Stimulated activated CD4-positive, alpha-beta T cell treated with anti-CD3 and anti-CD28 coated beads, Interleukin-2, amount 100 ng/mL, for 4 hours (primary cell): ENCODE results near the gene CDC42BPG.
"Not testable (repeated sequence)": the region's sequence is repeated elsewhere in the genome, so short reads cannot be mapped to it uniquely, and the experiment has no call there.

Experiments used
- DNase-seq: peaks from one replicate; pipeline ENCODE4 v3.0.0-alpha.2; 2020; ENCODE audit warnings: low read depth

The CDC42BPG gene

DNA sequence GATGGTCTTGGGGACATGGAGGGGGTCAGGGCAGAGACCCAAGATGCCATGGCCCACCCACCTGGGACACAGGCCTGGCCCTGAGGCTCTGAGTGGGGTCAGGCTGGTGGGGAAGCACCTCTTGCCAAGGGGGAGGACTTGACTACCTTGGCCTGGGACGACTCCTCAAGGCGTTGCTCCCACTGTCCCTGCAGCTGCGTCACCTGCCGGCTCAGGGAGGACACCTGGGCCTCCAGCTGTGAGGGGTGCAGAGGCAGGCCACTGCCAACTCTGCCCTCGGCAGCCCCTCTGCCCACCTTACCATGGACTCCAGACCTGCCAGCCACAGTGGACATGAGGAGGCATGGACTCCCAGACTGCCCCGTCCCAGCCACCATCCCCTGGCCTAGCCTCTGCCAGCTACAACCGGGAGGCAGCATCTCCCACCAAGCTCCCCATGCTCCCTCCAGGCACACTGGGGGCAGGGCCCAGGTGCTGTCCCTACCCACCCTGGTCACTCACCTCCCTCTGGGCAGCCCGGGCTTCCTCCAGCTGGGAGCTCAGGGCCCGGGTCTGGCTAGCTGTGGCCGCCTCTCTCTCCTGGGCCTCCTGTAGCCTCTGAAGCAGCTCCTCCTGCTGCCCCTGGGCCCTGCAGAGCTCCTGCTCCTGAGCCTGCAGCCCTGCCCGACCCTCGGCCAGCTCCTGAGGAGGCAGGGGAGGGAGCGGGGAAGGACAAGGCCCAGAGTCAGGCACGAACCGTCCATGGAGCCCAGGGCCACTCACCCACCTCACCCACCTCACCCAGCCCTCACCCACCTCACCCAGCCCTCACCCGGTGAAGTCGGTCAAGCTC lies 8.6 kb downstream of the CDC42BPG start:
- DNase-seq, result no peak

DNA sequence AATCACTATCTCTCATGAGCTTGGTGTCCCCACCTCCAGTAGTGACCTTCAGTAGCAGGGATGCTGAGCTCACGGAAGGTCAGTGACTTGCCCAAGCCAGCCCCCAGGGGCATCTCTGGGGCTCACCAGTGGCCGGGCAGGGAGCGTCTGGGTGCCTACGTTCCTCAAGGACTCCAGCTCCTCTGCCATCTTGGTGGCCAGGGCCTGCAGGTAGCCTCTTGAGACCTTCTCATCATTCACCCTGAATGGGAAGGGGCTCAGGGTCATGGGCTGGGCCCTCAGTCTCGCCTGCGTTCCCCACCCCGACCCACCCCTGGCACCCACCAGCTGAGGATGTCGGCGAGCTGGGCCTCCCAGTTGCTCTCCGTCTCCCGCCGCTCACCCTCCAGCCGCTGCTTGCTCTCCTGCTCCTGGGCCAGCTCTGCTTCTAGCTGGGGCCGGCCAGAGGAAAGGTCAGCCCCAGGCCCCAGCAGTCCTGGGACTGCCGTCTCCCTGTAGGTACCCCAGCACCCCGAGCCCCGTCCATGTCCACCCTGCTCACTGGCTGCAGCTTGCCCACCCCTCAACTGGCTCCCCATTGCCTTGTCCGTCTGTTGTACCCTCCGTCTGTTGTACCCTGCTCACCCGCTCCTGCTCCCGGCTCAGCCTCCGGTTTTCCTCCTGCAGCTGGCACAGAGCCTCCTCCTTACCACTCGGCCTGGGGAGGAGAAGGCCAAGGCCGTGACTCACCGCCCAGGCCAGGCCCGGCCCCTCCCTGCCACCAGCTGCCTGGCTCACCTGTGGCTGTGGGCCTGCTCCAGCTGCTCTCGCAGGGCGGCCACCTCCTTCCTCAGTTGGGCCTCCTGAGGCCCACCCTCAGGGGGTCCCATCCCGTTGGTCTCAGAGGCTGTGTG lies 9.5 kb downstream of the CDC42BPG start:
- no peak for DNase-seq

DNA sequence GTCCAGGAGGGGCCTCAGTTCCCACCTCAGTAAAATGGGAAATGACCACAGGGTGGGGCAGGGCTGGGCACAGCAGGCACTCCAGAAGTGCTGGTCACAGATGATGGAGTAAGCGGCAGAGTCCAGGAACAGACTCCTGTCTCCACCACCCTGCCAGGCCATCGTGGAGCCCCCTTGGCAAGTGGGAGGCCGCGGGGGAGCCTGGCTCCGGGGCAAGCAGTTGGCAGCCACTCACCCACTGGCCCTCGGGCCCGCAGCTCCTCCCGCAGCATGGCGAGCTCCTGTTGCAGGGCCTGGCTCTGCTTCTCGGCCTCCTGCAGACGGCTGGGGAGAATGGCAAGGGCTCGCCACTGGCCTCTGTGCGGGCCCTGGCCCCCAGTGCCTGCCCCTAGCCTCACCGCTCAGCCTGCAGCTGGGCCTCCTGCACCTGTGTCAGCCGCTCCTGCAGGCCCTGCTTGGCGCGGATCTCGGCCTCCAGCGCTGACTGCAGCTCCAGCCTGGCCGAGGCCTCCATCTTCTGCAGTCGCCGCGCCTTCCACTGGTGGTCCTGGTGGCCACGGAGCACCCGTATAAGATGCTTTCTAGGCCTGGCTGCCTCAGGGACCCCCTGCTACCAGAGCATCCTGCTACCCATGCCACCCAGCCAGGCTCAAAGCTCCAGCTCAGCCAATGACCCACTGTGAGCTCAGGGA lies 10.3 kb downstream of the CDC42BPG start:
- DNase-seq, result no peak

GRCh38 chr11:64833509-64833908 lies 10.9 kb downstream of the CDC42BPG start:
- no peak for DNase-seq

- DNase-seq, result no peak
These were observed 11.3 kb downstream of the CDC42BPG start for GRCh38 chr11:64833198-64833502.

- no peak for DNase-seq
These were observed 11.8 kb downstream of the CDC42BPG start for GRCh38 chr11:64832467-64833197.

GRCh38 chr11:64831411-64831891 lies 13.0 kb downstream of the CDC42BPG start:
- DNase-seq, result no peak

GRCh38 chr11:64829536-64830251 lies 14.8 kb downstream of the CDC42BPG start:
- no peak for DNase-seq

DNA sequence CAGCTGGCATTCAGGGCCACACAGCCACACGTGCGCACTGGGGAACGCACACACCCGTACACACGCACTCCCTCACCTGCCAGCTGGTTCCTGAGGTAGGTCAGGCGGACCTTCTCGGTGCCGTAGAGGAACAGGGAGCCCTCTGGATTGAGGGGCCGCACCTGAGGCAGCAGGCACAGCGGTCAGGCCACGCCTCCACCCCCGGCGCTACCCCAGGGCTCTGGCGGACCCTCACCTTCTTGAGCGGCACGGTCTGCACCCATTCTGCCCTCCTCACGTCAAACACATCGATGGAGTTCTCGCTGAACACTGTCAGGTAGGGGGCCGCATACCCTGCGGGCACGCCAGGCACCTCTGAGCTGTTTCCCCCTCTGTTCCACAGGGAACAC lies 17.0 kb downstream of the CDC42BPG start:
- DNase-seq, result no peak

DNA sequence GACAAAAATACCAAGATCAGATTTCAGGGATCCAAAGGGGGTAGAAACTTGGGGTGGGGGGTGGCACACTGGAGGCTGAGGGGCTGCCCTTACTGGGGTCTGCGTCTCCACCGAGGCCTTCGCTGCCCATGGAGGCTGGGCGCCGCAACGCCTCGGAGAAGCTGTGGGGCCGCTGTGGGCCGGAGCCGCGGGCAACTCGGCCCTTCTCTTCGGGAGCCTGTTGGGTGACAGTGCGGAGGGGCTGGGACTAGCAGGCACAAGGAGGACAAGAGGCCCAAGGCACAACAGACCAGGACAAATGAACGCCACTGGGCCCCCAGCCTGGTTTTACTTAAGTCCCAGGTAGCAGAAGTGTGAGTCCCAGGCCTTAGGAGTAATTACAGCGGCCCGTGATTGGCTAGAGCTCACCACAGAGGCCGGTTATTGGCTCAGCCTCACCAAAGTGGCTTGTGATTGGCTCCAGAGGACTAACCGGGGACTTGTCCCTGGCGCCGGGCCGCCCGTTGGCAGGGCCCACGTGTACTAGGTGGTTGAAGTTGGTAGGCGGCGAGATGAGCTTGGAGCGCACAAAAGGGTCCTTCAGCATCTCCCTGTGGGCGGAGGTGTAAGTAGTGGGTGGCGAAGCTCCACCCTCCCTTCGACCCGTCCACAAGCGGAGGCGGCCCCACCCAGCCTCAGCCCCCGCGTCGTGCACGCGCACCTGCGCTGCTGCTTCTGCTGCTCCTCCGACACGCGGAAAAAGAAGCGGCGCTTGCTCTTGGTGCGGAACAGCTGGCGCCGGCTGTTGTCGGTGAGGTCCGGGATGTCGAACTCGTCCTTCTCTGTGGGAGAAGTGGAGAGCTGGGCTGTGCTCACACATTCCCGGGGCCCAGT lies 17.6 kb downstream of the CDC42BPG start:
- DNase-seq, result no peak

DNA sequence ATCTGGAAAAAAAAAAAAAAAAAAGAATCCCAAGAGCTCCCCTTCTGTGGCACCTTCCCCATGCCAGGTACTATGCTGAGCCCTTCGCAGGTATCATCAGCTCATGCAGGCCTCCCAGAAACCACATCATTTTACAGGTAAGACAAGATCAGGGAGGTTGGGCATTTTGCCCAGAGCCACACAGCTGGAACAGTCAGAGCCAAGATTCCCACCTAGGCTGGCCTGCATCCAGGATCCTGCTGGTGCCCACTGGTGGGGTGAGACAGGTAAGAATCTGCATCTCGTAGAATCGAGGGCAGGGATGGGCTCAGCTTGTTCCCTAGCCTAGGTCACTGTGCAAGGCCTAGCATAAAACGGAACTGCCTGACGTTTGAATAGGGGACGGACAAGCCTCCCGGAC lies 18.4 kb downstream of the CDC42BPG start:
- DNase-seq, result no peak

GRCh38 chr11:64823568-64824119 lies 20.8 kb downstream of the CDC42BPG start:
- no peak for DNase-seq

- no peak for DNase-seq
These were observed 27.0 kb downstream of the CDC42BPG start for GRCh38 chr11:64817476-64817875.

DNA sequence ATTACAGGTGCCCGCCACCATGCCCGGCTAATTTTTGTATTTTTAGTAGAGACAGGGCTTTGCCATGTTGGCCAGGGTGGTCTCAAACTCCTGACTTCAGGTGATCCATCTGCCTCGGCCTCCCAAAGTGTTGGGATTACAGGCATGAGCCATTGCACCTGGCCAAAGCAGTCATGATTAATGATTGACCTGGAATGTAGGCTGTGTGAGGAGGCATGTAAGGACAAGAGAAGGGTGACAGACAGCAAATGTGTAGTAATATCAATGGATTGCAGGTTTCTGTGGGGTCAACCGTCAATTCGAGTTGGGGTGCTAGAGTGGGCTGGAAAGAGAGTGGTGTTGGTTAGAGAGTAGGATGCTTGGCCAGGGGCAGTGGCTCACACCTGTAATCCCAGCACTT lies 29.0 kb downstream of the CDC42BPG start:
- DNase-seq, result not testable (repeated sequence)

- no peak for DNase-seq
These were observed 29.7 kb downstream of the CDC42BPG start for GRCh38 chr11:64814712-64815187.

- no peak for DNase-seq
These were observed 30.6 kb downstream of the CDC42BPG start for GRCh38 chr11:64813826-64814225.

DNA sequence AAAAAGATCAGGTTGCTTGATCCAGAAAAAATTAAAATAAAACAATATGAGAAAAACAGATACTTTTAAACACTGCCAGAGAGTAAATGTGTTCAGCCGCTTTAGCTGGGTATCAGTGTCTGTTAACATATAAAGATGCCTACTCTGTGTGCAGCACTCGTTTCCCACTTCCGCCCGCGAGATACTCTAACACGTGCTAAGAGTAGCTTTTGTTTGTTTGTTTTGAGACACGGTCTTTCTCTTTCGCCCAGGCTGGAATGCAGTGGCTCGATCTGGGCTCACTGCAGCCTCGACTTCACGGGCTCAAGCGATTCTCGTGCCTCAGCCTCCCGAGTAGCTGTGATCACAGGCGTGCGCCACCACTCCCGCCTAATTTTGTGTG lies 33.6 kb downstream of the CDC42BPG start:
- no peak for DNase-seq

- peak; percentile 64 for DNase-seq
These were observed 34.1 kb downstream of the CDC42BPG start, which contains the start of gene MEN1 for GRCh38 chr11:64810271-64810890. Gene MEN1, minus strand, starts transcription at chr11:64810551. Its CDS starts 442 bp downstream, at chr11:64810109.

GRCh38 chr11:64809781-64810241 lies 34.6 kb downstream of the CDC42BPG start:
- DNase-seq, result no peak
